ENCODE results near the gene STRA8.

STRA8 gene

GRCh38 chr7:135233570-135233969 is at the start of gene STRA8:
TSS of gene STRA8 (plus strand) at chr7:135233838. CDS start at chr7:135240525, 6,687 bp downstream.
- Mint-ChIP-seq H3K9me3 (no peaks in the 10 kb centered on the region), H3K27ac (no peak within 1 kb of the TSS), H3K4me1 (ENCODE audit: low read depth) (peaks cover 8% of the 10 kb centered on the region), H3K27me3 (ENCODE audit: low read depth) (no peaks in the 10 kb centered on the region), H3K4me3 (no peak within 1 kb of the TSS), H3K36me3 (ENCODE audit: low read depth) (no peaks in the 10 kb centered on the region)

- Mint-ChIP-seq H3K27ac (no peak overlapping the region), H3K4me3 (no peak overlapping the region), H3K9me3 (peaks cover 38% of the 10 kb centered on the region), H3K4me1 (ENCODE audit: low read depth) (peaks cover 8% of the 10 kb centered on the region), H3K27me3 (ENCODE audit: low read depth) (no peaks in the 10 kb centered on the region), H3K36me3 (ENCODE audit: low read depth) (peaks cover 58% of the 10 kb centered on the region)
These were observed 49.3 kb upstream of the STRA8 start for GRCh38 chr7:135184254-135184841.

GRCh38 chr7:135185471-135186260 is 48.0 kb upstream of the STRA8 start:
- H3K4me3 Mint-ChIP-seq = no peak overlapping the region
- H3K36me3 Mint-ChIP-seq (ENCODE audit: low read depth) = peaks cover 55% of the 10 kb centered on the region
- H3K9me3 Mint-ChIP-seq = peaks cover 27% of the 10 kb centered on the region
- H3K27ac Mint-ChIP-seq = no peak overlapping the region
- peaks cover 5% of the 10 kb centered on the region for H3K4me1 Mint-ChIP-seq (ENCODE audit: low read depth)
- no peaks in the 10 kb centered on the region for H3K27me3 Mint-ChIP-seq (ENCODE audit: low read depth)

GRCh38 chr7:135186261-135186540 is 47.4 kb upstream of the STRA8 start:
- Mint-ChIP-seq H3K4me1 (ENCODE audit: low read depth) (peaks cover 5% of the 10 kb centered on the region), H3K36me3 (ENCODE audit: low read depth) (peaks cover 54% of the 10 kb centered on the region), H3K27ac (no peak overlapping the region), H3K9me3 (peaks cover 24% of the 10 kb centered on the region), H3K27me3 (ENCODE audit: low read depth) (no peaks in the 10 kb centered on the region), H3K4me3 (no peak overlapping the region)

GRCh38 chr7:135186841-135187253 is 46.8 kb upstream of the STRA8 start:
- H3K9me3 Mint-ChIP-seq = peaks cover 17% of the 10 kb centered on the region
- H3K36me3 Mint-ChIP-seq (ENCODE audit: low read depth) = peaks cover 52% of the 10 kb centered on the region
- H3K27ac Mint-ChIP-seq = peak overlapping the region; percentile 17
- no peak overlapping the region for H3K4me3 Mint-ChIP-seq
- peaks cover 5% of the 10 kb centered on the region for H3K4me1 Mint-ChIP-seq (ENCODE audit: low read depth)
- H3K27me3 Mint-ChIP-seq (ENCODE audit: low read depth) = no peaks in the 10 kb centered on the region

GRCh38 chr7:135188298-135188984 is 45.2 kb upstream of the STRA8 start:
- Mint-ChIP-seq H3K4me3 (no peak overlapping the region), H3K27me3 (ENCODE audit: low read depth) (no peaks in the 10 kb centered on the region), H3K36me3 (ENCODE audit: low read depth) (peaks cover 43% of the 10 kb centered on the region), H3K27ac (no peak overlapping the region), H3K9me3 (peaks cover 9% of the 10 kb centered on the region), H3K4me1 (ENCODE audit: low read depth) (peaks cover 5% of the 10 kb centered on the region)

- Mint-ChIP-seq H3K4me1 (ENCODE audit: low read depth) (peaks cover 5% of the 10 kb centered on the region), H3K4me3 (no peak overlapping the region), H3K27ac (no peak overlapping the region), H3K9me3 (peaks cover under 1% of the 10 kb centered on the region), H3K36me3 (ENCODE audit: low read depth) (peaks cover 40% of the 10 kb centered on the region), H3K27me3 (ENCODE audit: low read depth) (no peaks in the 10 kb centered on the region)
These were observed 44.4 kb upstream of the STRA8 start for GRCh38 chr7:135189221-135189662.

- Mint-ChIP-seq H3K4me1 (ENCODE audit: low read depth) (peaks cover 5% of the 10 kb centered on the region), H3K4me3 (no peak overlapping the region), H3K27me3 (ENCODE audit: low read depth) (no peaks in the 10 kb centered on the region), H3K27ac (no peak overlapping the region), H3K9me3 (no peaks in the 10 kb centered on the region), H3K36me3 (ENCODE audit: low read depth) (peaks cover 38% of the 10 kb centered on the region)
These were observed 43.7 kb upstream of the STRA8 start for GRCh38 chr7:135189961-135190360.

GRCh38 chr7:135190703-135191102 is 42.9 kb upstream of the STRA8 start:
- H3K4me3 Mint-ChIP-seq = no peak overlapping the region
- H3K27ac Mint-ChIP-seq = no peak overlapping the region
- H3K27me3 Mint-ChIP-seq (ENCODE audit: low read depth) = no peaks in the 10 kb centered on the region
- H3K36me3 Mint-ChIP-seq (ENCODE audit: low read depth) = peaks cover 31% of the 10 kb centered on the region
- peaks cover 5% of the 10 kb centered on the region for H3K4me1 Mint-ChIP-seq (ENCODE audit: low read depth)
- no peaks in the 10 kb centered on the region for H3K9me3 Mint-ChIP-seq

- Mint-ChIP-seq H3K27ac (no peak overlapping the region), H3K36me3 (ENCODE audit: low read depth) (peaks cover 29% of the 10 kb centered on the region), H3K9me3 (no peaks in the 10 kb centered on the region), H3K4me3 (no peak overlapping the region), H3K27me3 (ENCODE audit: low read depth) (no peaks in the 10 kb centered on the region), H3K4me1 (ENCODE audit: low read depth) (peaks cover 3% of the 10 kb centered on the region)
These were observed 40.6 kb upstream of the STRA8 start for GRCh38 chr7:135192914-135193536.

GRCh38 chr7:135193615-135194081 is 40.0 kb upstream of the STRA8 start:
- Mint-ChIP-seq H3K36me3 (ENCODE audit: low read depth) (peaks cover 28% of the 10 kb centered on the region), H3K4me1 (ENCODE audit: low read depth) (peaks cover 3% of the 10 kb centered on the region), H3K27me3 (ENCODE audit: low read depth) (no peaks in the 10 kb centered on the region), H3K27ac (no peak overlapping the region), H3K9me3 (no peaks in the 10 kb centered on the region), H3K4me3 (no peak overlapping the region)

- no peaks in the 10 kb centered on the region for H3K27me3 Mint-ChIP-seq (ENCODE audit: low read depth)
- peaks cover 30% of the 10 kb centered on the region for H3K36me3 Mint-ChIP-seq (ENCODE audit: low read depth)
- H3K4me3 Mint-ChIP-seq = no peak overlapping the region
- H3K27ac Mint-ChIP-seq = no peak overlapping the region
- H3K4me1 Mint-ChIP-seq (ENCODE audit: low read depth) = no peaks in the 10 kb centered on the region
- H3K9me3 Mint-ChIP-seq = no peaks in the 10 kb centered on the region
These were observed 39.0 kb upstream of the STRA8 start for GRCh38 chr7:135194494-135195095.

GRCh38 chr7:135195156-135195555 is 38.5 kb upstream of the STRA8 start:
- no peaks in the 10 kb centered on the region for H3K4me1 Mint-ChIP-seq (ENCODE audit: low read depth)
- peaks cover 30% of the 10 kb centered on the region for H3K36me3 Mint-ChIP-seq (ENCODE audit: low read depth)
- H3K9me3 Mint-ChIP-seq = no peaks in the 10 kb centered on the region
- H3K27ac Mint-ChIP-seq = no peak overlapping the region
- no peak overlapping the region for H3K4me3 Mint-ChIP-seq
- H3K27me3 Mint-ChIP-seq (ENCODE audit: low read depth) = no peaks in the 10 kb centered on the region

GRCh38 chr7:135195968-135196629 is 37.5 kb upstream of the STRA8 start:
- H3K4me3 Mint-ChIP-seq = no peak overlapping the region
- no peaks in the 10 kb centered on the region for H3K9me3 Mint-ChIP-seq
- peaks cover 24% of the 10 kb centered on the region for H3K36me3 Mint-ChIP-seq (ENCODE audit: low read depth)
- H3K27ac Mint-ChIP-seq = no peak overlapping the region
- H3K4me1 Mint-ChIP-seq (ENCODE audit: low read depth) = no peaks in the 10 kb centered on the region
- H3K27me3 Mint-ChIP-seq (ENCODE audit: low read depth) = no peaks in the 10 kb centered on the region
